ENCODE results near the gene MGRN1. TPM values are rescaled to one million over a fixed set of nuclear protein-coding genes. Genes with fewer than 3 reads are reported as not detected.

The MGRN1 gene
- total and polyA plus RNA-seq, 2 donors (not counting 1 experiment from before 2014, with no cell fraction given), result 22.7 to 89.2 TPM

GRCh38 chr16:4704913-4705312 is 80.3 kb downstream of the MGRN1 start:
- Histone ChIP-seq H3K36me3 (replicated peaks in 1 of 2; ENCODE audit: control extremely low read depth in 1 of 2, control insufficient read depth in 1 of 2, extremely low read depth in 1 of 2, insufficient read depth in 2 of 2, low read length in 1 of 2) (peaks cover 2 to 38% of the 10 kb centered on the region in 2 experiments), H3K4me2 (replicated peaks; ENCODE audit: low read depth, low read length, poor library complexity, severe bottlenecking) (no peak overlapping the region), H3K79me2 (ENCODE audit: control insufficient read depth, insufficient read depth, low read length) (no peaks in the 10 kb centered on the region), H3K4me1 (ENCODE audit: control insufficient read depth in 2 of 2, insufficient read depth in 2 of 2, low read length in 2 of 2) (no peaks in the 10 kb centered on the region), H3K9me3 (ENCODE audit: control extremely low read depth in 1 of 3, control insufficient read depth in 2 of 3, insufficient read depth in 1 of 3, low read length in 2 of 3) (no peaks in the 10 kb centered on the region), H3K27me3 (replicated peaks in 1 of 4; ENCODE audit: control extremely low read depth in 1 of 4, control insufficient read depth in 3 of 4, insufficient read depth in 4 of 4, low read length in 3 of 4) (no peaks in the 10 kb centered on the region), H3K27ac (ENCODE audit: low read length in 2 of 2) (no peak overlapping the region), H4K20me1 (ENCODE audit: control insufficient read depth, insufficient read depth, low read length, poor library complexity, severe bottlenecking) (no peaks in the 10 kb centered on the region), H3K9ac (ENCODE audit: low read length) (no peak overlapping the region), H3K4me3 (ENCODE audit: control extremely low read depth in 1 of 5, extremely low read depth in 1 of 5, insufficient read depth in 1 of 5, low read depth in 2 of 5, low read length in 4 of 5) (no peak overlapping the region), H2AFZ (ENCODE audit: insufficient read depth, low read depth, low read length, poor library complexity, severe bottlenecking) (no peak overlapping the region)
- intact Hi-C loops (cut with micrococcal nuclease), result no loop called here
- ATAC-seq (ENCODE audit: low read depth), result no peak
- no peaks in the 10 kb centered on the region for H3K9me3 Mint-ChIP-seq (ENCODE audit: insufficient read depth)
- H3K27ac Mint-ChIP-seq, result no peak overlapping the region
- no peak for DNase-seq
- no peak for TF ChIP-seq CTCF (IDR thresholded peaks at IDR 0.05)
- TF ChIP-seq EZH2 (IDR thresholded peaks at IDR 0.05; ENCODE audit: borderline replicate concordance, insufficient read depth, low read depth, low read length, poor library complexity, severe bottlenecking), result no peak
- ChIA-PET POLR2A (no interaction called here), CTCF (no interaction called here)
- no peaks in the 10 kb centered on the region for H3K4me1 Mint-ChIP-seq
- H3K4me3 Mint-ChIP-seq, result no peak overlapping the region
- no peaks in the 10 kb centered on the region for H3K27me3 Mint-ChIP-seq
- WGBS (ENCODE audit: insufficient coverage), result 98% methylated on average over 14 of the region's 14 CpGs

DNA sequence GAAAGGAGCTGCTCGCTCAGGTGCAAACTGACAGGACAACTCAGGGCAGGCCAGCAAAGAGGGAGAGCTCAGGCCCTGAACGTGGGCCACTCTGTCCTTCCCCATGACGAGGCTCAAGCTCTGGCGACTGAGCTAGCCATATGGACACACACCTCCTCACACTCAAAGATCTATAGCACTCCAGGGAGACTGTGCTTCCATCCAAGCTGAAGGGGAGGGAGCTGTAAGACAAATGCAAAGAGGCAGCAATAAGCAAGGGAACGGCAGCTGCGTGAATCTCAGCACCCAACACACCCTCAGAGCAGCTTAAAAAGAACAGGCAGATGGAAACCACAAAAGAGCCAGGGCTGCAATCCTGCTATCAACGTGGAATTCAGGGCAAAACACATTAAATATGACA is 82.2 kb downstream of the MGRN1 start:
- no peak overlapping the region for H3K4me3 Mint-ChIP-seq
- Histone ChIP-seq H3K27me3 (replicated peaks in 1 of 4; ENCODE audit: control extremely low read depth in 1 of 4, control insufficient read depth in 3 of 4, insufficient read depth in 4 of 4, low read length in 3 of 4) (no peaks in the 10 kb centered on the region), H3K4me1 (ENCODE audit: control insufficient read depth in 2 of 2, insufficient read depth in 2 of 2, low read length in 2 of 2) (no peaks in the 10 kb centered on the region), H3K9ac (ENCODE audit: low read length) (no peak overlapping the region), H2AFZ (ENCODE audit: insufficient read depth, low read depth, low read length, poor library complexity, severe bottlenecking) (no peak overlapping the region), H3K4me2 (replicated peaks; ENCODE audit: low read depth, low read length, poor library complexity, severe bottlenecking) (no peak overlapping the region), H4K20me1 (ENCODE audit: control insufficient read depth, insufficient read depth, low read length, poor library complexity, severe bottlenecking) (no peaks in the 10 kb centered on the region), H3K4me3 (ENCODE audit: control extremely low read depth in 1 of 5, extremely low read depth in 1 of 5, insufficient read depth in 1 of 5, low read depth in 2 of 5, low read length in 4 of 5) (no peak overlapping the region), H3K27ac (ENCODE audit: low read length in 2 of 2) (no peak overlapping the region), H3K36me3 (replicated peaks in 1 of 2; ENCODE audit: control extremely low read depth in 1 of 2, control insufficient read depth in 1 of 2, extremely low read depth in 1 of 2, insufficient read depth in 2 of 2, low read length in 1 of 2) (peaks cover 2 to 33% of the 10 kb centered on the region in 2 experiments), H3K9me3 (ENCODE audit: control extremely low read depth in 1 of 3, control insufficient read depth in 2 of 3, insufficient read depth in 1 of 3, low read length in 2 of 3) (no peaks in the 10 kb centered on the region), H3K79me2 (ENCODE audit: control insufficient read depth, insufficient read depth, low read length) (no peaks in the 10 kb centered on the region)
- H3K4me1 Mint-ChIP-seq, result no peaks in the 10 kb centered on the region
- CTCF ChIA-PET, result interaction anchor here (0.6 kb wide), 1 partner anchor 123 kb away, joined by 3 read pairs; no protein-coding TSS in a partner anchor
- ATAC-seq (ENCODE audit: low read depth) (no peak), DNase-seq (no peak)
- intact Hi-C loops (cut with micrococcal nuclease), result no loop called here
- H3K27ac Mint-ChIP-seq, result no peak overlapping the region
- H3K27me3 Mint-ChIP-seq, result no peaks in the 10 kb centered on the region
- WGBS (ENCODE audit: insufficient coverage), result 90% methylated on average over 7 of the region's 7 CpGs
- H3K9me3 Mint-ChIP-seq (ENCODE audit: insufficient read depth), result no peaks in the 10 kb centered on the region
- POLR2A ChIA-PET, result no interaction called here
- TF ChIP-seq CTCF (IDR thresholded peaks at IDR 0.05) (no peak), EZH2 (IDR thresholded peaks at IDR 0.05; ENCODE audit: borderline replicate concordance, insufficient read depth, low read depth, low read length, poor library complexity, severe bottlenecking) (no peak)

Data from B cell (primary cell).